Measurements from ENCODE around the gene HNF1B.
A peak's percentile ranks its signal among the peaks of the same experiment; 100 is the strongest.

Gene HNF1B

DNA sequence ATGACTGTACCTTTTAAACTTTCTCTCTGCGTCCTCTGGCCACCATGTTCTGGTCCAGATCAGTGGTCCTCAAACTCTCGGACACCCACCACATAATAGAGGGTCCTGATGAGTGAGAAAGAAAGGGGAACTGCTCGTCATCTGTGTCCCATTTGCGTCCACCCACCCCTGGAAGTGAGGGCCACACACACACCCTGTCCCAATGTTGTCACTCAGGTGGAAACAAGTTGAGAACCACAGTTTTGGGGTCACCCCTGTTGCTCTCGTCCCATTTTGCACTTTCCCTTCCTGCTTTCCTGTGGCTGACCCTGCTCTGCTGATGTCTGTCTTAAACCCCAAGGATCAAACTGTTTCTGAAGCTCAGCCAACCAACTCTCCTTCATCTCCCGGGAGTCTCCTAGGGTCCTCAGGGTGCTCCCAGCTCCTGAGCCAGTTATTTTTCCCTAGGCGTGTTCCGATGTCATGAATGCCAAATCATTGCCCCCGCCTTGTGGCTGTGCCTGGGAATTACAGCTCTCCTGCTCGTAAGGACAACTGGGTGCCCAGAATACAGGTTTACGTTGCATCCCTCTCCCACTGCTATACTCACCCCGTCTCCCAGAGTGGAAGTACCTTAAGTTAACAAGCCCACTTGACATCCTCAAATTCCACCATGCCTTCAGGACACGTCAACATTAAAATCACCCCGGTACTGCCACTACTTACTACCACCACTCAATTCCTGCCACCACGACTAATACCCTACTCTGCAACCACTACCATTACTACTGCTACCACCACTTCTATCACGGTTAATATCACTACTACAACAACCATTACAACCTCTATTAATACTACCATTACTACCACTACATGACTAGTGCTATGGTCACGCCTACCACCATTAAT lies 26.0 kb upstream of the HNF1B start:
- no peak overlapping the region for H3K4me3 ChIP-seq (ENCODE audit: low read depth, low read length)
- DNase-seq (ENCODE audit: low read depth) = no peak
- TF ChIP-seq, protein P1, sequence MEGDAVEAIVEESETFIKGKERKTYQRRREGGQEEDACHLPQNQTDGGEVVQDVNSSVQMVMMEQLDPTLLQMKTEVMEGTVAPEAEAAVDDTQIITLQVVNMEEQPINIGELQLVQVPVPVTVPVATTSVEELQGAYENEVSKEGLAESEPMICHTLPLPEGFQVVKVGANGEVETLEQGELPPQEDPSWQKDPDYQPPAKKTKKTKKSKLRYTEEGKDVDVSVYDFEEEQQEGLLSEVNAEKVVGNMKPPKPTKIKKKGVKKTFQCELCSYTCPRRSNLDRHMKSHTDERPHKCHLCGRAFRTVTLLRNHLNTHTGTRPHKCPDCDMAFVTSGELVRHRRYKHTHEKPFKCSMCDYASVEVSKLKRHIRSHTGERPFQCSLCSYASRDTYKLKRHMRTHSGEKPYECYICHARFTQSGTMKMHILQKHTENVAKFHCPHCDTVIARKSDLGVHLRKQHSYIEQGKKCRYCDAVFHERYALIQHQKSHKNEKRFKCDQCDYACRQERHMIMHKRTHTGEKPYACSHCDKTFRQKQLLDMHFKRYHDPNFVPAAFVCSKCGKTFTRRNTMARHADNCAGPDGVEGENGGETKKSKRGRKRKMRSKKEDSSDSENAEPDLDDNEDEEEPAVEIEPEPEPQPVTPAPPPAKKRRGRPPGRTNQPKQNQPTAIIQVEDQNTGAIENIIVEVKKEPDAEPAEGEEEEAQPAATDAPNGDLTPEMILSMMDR (IDR thresholded peaks at IDR 0.05; ENCODE audit: low read depth, low read length, missing control alignments) = peak; percentile 75

DNA sequence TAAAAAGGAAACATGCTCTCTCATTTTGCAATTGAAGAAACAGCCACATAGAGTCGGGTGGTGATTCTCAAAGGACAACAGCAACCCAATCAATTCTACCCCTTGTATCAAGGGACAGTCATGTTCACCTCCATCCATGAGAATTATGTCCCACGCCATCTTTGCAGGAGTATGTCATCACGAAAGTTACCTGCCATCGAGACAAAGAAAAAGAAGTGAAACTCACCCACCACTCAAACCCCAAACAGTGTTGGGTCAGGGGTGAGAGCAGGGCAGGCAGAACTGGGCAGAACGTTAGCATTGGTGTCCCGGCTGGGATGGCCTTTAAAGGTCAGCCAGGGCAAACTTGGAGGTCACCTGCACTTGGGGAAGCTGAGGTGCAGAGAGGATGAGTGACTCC lies 24.2 kb upstream of the HNF1B start:
- H3K4me3 ChIP-seq (ENCODE audit: low read depth, low read length) = no peak overlapping the region
- DNase-seq (ENCODE audit: low read depth) = no peak
- TF ChIP-seq, protein P1 (IDR thresholded peaks at IDR 0.05; ENCODE audit: low read depth, low read length, missing control alignments) = no peak

DNA sequence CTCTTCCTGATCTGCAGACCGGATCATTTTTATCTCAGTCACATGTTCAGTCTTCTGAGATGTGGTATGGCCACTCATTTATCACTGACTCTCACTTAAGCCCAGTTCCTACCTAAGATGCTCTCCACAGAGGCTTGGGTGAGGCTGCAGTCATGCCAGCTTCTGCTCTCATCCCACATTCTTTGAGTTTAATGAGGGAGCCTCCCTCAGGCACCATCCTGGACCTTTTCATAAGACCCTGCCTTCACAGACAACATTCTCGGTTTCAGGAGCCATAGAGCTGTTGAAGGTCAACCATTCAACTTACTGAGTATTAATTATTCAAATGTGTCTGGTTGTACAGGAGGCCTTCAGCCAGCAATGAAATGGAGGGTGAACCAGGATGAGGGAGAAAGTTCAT lies 23.6 kb upstream of the HNF1B start:
- TF ChIP-seq, protein P1 (IDR thresholded peaks at IDR 0.05; ENCODE audit: low read depth, low read length, missing control alignments) = no peak
- no peak for DNase-seq (ENCODE audit: low read depth)
- H3K4me3 ChIP-seq (ENCODE audit: low read depth, low read length) = no peak overlapping the region

DNA sequence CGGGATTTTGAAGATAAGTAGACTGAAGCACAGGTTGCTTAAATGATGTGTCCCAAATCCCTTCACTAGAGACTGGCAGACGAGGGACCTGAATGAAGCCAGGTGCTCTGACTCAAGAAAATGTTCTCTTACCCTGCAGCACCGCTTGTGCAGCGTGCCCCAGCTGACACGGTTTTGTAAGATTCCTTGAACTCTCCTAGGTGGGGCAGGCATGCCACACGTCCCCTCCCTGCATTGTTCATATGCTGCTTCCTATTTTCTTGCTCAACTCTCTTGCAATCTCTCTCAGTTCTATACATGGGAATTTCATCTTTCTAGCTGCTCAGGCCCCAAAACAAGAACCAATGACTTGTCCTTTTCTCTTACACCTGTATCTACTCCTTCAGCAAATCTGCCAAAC lies 22.1 kb upstream of the HNF1B start:
- TF ChIP-seq, protein P1 (IDR thresholded peaks at IDR 0.05; ENCODE audit: low read depth, low read length, missing control alignments) = no peak

DNA sequence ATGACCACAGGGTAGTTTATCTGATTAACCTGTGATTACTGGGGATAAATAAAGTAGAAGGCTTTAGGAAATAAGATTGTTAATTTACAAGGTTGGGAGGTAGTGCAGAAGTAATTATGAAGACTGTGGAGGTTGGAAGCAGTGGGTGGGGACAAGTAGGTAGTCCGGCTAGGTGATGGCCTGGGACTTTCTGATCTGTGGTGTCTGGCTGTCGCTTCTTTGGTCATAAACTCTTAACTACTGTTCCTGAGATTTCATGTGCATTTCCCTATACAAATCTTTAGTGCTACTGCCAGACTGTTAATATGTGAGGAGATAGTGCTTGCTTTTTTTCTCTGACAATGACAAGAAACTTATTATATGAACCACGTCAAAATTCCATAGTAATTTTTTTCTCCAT lies 19.5 kb upstream of the HNF1B start:
- TF ChIP-seq, protein P1 (IDR thresholded peaks at IDR 0.05; ENCODE audit: low read depth, low read length, missing control alignments) = no peak

More for the DNA sequence above, 22.1 kb upstream of the HNF1B start:
- H3K4me3 ChIP-seq (ENCODE audit: low read depth, low read length) = no peak overlapping the region
- DNase-seq (ENCODE audit: low read depth) = no peak

DNA sequence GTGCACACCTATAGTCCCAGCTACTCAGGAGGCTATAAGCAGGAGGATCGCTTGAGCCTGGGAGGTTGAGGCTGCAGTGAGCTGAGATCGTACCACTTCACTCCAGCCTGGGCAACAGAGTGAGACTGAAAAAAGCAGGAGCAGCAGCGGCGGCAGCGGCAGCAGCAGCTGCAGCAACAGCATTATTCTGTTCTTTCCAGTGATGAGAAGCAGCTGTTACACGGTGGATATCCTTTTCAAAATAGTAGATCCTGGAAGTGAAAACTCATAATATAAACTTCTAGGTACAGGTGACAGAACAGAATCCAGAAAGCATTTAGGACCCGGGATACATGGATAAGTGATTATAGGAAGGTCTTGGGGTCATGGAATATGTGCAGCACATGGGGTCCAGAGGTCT lies 17.8 kb upstream of the HNF1B start:
- DNase-seq (ENCODE audit: low read depth) = no peak
- TF ChIP-seq, protein P1 (IDR thresholded peaks at IDR 0.05; ENCODE audit: low read depth, low read length, missing control alignments) = no peak
- H3K4me3 ChIP-seq (ENCODE audit: low read depth, low read length) = no peak overlapping the region

More for the DNA sequence above, 19.5 kb upstream of the HNF1B start:
- DNase-seq (ENCODE audit: low read depth) = no peak
- no peak overlapping the region for H3K4me3 ChIP-seq (ENCODE audit: low read depth, low read length)

DNA sequence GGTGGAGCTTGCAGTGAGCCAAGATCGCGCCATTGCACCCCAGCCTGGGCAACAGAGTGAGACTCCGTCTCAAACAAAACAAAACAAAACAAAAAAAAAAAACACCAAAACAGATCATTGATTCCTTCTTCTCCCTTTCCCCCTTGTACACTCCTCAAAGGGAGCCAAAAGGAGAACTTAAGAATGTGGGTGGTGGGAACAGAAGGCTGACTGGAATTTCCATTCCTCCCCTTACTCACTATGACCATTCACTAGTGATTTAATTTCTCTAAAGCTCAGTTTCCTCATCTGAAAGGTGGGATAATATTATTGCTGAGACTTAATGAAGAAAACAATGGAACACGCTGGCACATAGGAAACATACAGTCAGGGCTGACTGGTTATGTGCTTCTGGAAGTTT lies 17.1 kb upstream of the HNF1B start:
- no peak overlapping the region for H3K4me3 ChIP-seq (ENCODE audit: low read depth, low read length)
- TF ChIP-seq, protein P1 (IDR thresholded peaks at IDR 0.05; ENCODE audit: low read depth, low read length, missing control alignments) = no peak
- DNase-seq (ENCODE audit: low read depth) = no peak

Data from GM12864 (cell line).